Embryonic facial prominence (tissue), 1 donor: ENCODE results near the gene SLC1A6.
"Not testable (repeated sequence)": the region's sequence is repeated elsewhere in the genome, so short reads cannot be mapped to it uniquely, and the experiment has no call there.

Source experiments
- DNase-seq: peaks from one replicate; pipeline ENCODE4 v3.0.0-alpha.2; 2016; ENCODE audit errors: extremely low spot score

The SLC1A6 gene

DNA sequence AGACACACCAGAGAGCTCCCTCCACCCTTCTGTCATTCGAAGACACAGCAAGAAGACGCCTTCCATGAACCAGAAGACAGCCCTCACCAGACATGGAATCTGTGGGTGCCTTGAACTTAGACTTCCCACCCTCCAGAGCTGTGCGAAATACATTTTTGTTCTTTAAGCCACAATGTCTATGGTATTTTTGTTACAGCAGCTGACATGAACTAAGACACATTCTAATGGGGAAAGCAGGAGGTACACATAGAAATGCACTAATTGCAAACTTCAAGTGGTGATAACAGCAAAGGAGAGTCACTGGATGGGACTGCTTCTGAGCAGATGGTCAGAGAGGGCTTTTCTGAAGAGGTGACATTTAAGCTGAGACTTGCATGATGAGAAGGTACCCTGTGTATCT lies 22.2 kb downstream of the SLC1A6 start:
- no peak for DNase-seq

GRCh38 chr19:14954071-14954655 lies 25.5 kb downstream of the SLC1A6 start:
- no peak for DNase-seq

DNA sequence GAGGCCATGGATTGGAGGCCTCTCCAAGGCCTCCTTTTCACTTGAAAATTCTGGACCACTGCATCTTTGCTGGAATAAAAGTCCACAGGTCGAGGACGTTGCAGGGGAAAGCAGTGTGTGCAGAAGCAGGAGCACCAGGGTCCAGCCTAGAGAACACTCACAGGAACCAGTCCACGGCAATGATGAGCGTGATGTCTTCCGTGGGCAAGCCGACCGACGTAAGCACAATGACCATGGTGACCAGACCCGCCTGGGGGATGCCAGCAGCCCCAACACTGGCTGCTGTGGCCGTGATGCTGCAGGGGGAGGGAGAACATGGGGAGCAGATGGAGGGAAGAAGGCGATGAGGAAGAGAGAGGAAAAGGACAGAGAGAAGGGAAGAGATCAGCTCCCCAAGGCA lies 26.9 kb downstream of the SLC1A6 start:
- no peak for DNase-seq

DNA sequence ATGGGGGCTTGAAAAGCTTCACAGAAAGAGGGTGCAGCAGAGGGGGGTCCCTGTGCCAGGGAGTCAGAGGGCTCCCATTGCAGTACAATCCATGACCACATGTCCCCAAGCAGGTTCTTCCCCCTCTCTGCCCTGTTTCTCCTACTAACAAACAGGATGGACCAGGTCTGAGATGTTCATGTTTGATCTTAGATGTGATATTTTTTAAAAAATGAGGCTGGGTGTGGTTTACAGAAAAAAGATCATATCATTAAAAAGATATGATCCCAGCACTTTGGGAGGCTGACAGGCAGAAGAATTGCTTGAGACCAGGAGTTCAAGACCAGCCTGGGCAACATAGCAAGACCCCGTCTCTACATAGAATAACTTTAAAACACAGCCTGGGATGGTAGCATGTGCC lies 29.2 kb downstream of the SLC1A6 start:
- no peak for DNase-seq

DNA sequence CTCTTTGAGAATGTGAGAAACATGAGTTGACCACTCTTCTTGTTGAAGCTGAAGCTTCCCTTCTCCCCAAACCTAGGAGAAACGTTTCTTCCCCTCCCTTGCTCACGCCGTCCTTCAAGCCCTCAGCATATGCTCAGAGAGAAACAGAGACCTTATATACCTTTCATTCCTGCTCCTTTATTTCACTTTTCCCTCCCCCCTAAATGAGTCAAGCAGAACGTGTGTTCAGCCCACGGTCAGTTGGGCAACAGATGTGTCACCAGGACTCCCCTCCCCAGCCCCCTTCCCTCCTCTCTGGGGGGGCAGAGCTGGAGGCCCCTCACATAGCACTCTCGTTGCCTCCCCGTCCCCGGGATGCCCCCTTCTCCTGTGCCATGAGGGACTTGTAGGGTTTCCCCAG lies 29.8 kb downstream of the SLC1A6 start:
- no peak for DNase-seq

GRCh38 chr19:14949413-14949812 lies 30.3 kb downstream of the SLC1A6 start:
- not testable (repeated sequence) for DNase-seq

- DNase-seq = no peak
Observed at GRCh38 chr19:14944456-14944855, 35.2 kb downstream of the SLC1A6 start.

DNA sequence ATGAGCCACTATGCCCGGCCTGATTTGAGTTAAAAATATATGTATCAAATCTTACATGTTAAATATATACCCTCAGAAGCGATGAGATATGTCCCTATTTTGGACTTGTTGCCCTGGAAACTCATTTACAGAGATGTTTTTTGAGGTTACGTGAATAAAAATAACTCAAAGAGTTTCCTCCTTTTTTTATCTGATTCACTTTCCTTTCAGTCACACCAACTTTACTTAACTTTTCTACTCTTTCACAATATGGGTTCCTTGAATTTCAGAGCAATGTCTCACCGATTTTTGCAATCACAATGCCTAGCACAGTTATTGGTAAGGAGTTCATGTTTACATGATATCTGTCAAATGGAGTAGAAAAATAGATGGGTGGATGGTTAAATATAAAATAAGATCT lies 36.1 kb downstream of the SLC1A6 start:
- no peak for DNase-seq

GRCh38 chr19:14941189-14941588 lies 38.5 kb downstream of the SLC1A6 start, which contains the start of gene OR7C2:
OR7C2 (plus strand) TSS chr19:14941489; CDS start chr19:14941489, 0 bp downstream.
- DNase-seq = no peak

DNA sequence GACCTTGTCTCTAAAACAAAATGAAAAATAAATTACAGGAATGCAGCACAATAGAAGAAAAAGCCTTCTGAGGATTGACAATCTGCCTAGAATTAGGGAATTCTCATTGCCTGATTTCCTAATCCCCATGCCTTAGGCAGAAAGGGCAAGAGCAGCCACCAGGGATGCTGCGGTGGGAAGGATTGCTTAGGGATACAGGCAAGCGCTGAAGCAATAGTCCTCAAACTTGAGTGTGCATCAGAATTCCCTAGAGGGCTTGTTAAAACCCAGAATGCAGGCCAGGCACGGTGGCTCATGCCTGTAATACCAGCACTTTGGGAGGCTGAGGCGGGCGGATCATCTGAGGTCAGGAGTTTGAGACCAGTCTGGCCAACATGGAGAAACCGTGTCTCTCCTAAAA lies 39.4 kb downstream of the SLC1A6 start:
- no peak for DNase-seq

DNA sequence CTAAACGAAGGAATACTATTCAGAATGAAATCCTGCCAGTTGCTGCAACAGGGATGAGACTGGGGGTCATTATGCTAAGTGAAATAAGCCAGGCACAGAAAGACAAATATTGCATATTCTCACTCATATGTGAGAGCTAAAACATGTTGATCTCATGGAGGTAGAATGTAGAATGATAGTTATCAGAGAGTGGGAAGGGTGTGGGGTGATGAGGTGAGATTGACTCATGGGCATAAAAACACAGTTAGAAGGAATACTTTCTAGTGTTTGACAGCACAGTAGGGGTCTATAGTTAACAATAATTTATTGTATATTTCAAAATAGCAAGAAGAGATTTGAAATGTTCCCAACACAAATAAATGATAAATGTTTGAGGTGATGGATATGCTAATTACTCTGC lies 46.2 kb downstream of the SLC1A6 start:
- no peak for DNase-seq

- no peak for DNase-seq
Observed at GRCh38 chr19:14916848-14917247, 62.8 kb downstream of the SLC1A6 start.

- no peak for DNase-seq
Observed at GRCh38 chr19:14915116-14915515, 64.5 kb downstream of the SLC1A6 start.

DNA sequence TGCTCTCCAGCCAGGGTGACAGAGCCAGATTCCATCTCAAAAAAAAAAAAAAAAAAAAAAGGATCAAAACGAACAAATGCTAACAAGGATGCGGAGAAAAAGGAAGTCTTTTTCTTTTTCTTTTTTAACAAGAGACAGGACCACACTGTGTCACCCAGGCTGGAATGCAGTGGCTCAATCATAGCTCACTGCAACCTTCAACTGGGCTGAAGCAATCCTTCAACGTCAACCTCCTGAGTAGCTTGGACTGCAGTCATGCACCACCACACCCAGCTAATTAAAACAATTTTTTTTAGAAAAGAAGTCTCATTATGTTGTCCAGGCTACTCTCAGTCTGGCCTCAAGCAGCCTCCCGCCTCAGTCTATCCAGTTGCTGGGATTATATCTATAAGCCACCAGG lies 73.0 kb downstream of the SLC1A6 start:
- no peak for DNase-seq

GRCh38 chr19:14901675-14902260 lies 77.9 kb downstream of the SLC1A6 start:
- no peak for DNase-seq
